ENCODE results near the gene GPR3.
A peak's percentile ranks its signal among the peaks of the same experiment; 100 is the strongest.

Gene GPR3

GRCh38 chr1:27368869-27369582 is 23.4 kb upstream of the GPR3 start:
- TF ChIP-seq USF1 (IDR thresholded peaks at IDR 0.05) = no peak
- TF ChIP-seq YY1 (IDR thresholded peaks at IDR 0.05; ENCODE audit: low read depth) = no peak
- TF ChIP-seq MAX (IDR thresholded peaks at IDR 0.05) = no peak
- no peak for TF ChIP-seq EGR1 (IDR thresholded peaks at IDR 0.05)
- peak; percentile 13; the same call in 1 of the 2 replicates for TF ChIP-seq RAD21 (IDR thresholded peaks at IDR 0.05; ENCODE audit: low read depth)

GRCh38 chr1:27372022-27372807 is 20.2 kb upstream of the GPR3 start:
- no peak for TF ChIP-seq EGR1 (IDR thresholded peaks at IDR 0.05)
- no peak for TF ChIP-seq TAF1 (IDR thresholded peaks at IDR 0.05; ENCODE audit: low read depth)
- no peak for TF ChIP-seq EP300 (IDR thresholded peaks at IDR 0.05; ENCODE audit: borderline replicate concordance)
- TF ChIP-seq RAD21 (IDR thresholded peaks at IDR 0.05; ENCODE audit: low read depth) = no peak
- TF ChIP-seq ZBTB7A (IDR thresholded peaks at IDR 0.05; ENCODE audit: low read depth) = no peak
- no peak for TF ChIP-seq TCF12 (IDR thresholded peaks at IDR 0.05; ENCODE audit: low read depth)
- no peak for TF ChIP-seq FOXM1 (IDR thresholded peaks at IDR 0.05; ENCODE audit: borderline replicate concordance, low read depth)
- TF ChIP-seq MAX (IDR thresholded peaks at IDR 0.05) = no peak
- no peak for TF ChIP-seq CEBPB (IDR thresholded peaks at IDR 0.05)
- no peak for TF ChIP-seq NFIC (IDR thresholded peaks at IDR 0.05)
- no peak for TF ChIP-seq CREB1 (IDR thresholded peaks at IDR 0.05; ENCODE audit: low read depth)
- TF ChIP-seq USF1 (IDR thresholded peaks at IDR 0.05) = no peak
- TF ChIP-seq TEAD4 (IDR thresholded peaks at IDR 0.05) = no peak
- no peak for TF ChIP-seq REST (IDR thresholded peaks at IDR 0.05; ENCODE audit: low read depth)
- TF ChIP-seq YY1 (IDR thresholded peaks at IDR 0.05; ENCODE audit: low read depth) = no peak

GRCh38 chr1:27372808-27373690 is 19.4 kb upstream of the GPR3 start:
- no peak for TF ChIP-seq EP300 (IDR thresholded peaks at IDR 0.05; ENCODE audit: borderline replicate concordance)
- no peak for TF ChIP-seq MAX (IDR thresholded peaks at IDR 0.05)
- no peak for TF ChIP-seq NFIC (IDR thresholded peaks at IDR 0.05)
- no peak for TF ChIP-seq CREB1 (IDR thresholded peaks at IDR 0.05; ENCODE audit: low read depth)
- no peak for TF ChIP-seq CEBPB (IDR thresholded peaks at IDR 0.05)
- TF ChIP-seq TEAD4 (IDR thresholded peaks at IDR 0.05) = no peak
- no peak for TF ChIP-seq YY1 (IDR thresholded peaks at IDR 0.05; ENCODE audit: low read depth)
- no peak for TF ChIP-seq FOXM1 (IDR thresholded peaks at IDR 0.05; ENCODE audit: borderline replicate concordance, low read depth)
- TF ChIP-seq TAF1 (IDR thresholded peaks at IDR 0.05; ENCODE audit: low read depth) = no peak
- TF ChIP-seq USF1 (IDR thresholded peaks at IDR 0.05) = no peak
- no peak for TF ChIP-seq RAD21 (IDR thresholded peaks at IDR 0.05; ENCODE audit: low read depth)
- TF ChIP-seq TCF12 (IDR thresholded peaks at IDR 0.05; ENCODE audit: low read depth) = no peak
- TF ChIP-seq EGR1 (IDR thresholded peaks at IDR 0.05) = no peak

- no peak for TF ChIP-seq EP300 (IDR thresholded peaks at IDR 0.05; ENCODE audit: borderline replicate concordance)
Observed at GRCh38 chr1:27374362-27375086, 17.9 kb upstream of the GPR3 start, which contains the start of gene FCN3. Gene FCN3 (minus strand): TSS chr1:27374824. CDS start chr1:27374818, 6 bp downstream.

GRCh38 chr1:27377760-27378495 is 14.5 kb upstream of the GPR3 start:
- TF ChIP-seq TEAD4 (IDR thresholded peaks at IDR 0.05) (no peak), CREB1 (IDR thresholded peaks at IDR 0.05; ENCODE audit: low read depth) (no peak), EP300 (IDR thresholded peaks at IDR 0.05; ENCODE audit: borderline replicate concordance) (no peak), CEBPB (IDR thresholded peaks at IDR 0.05) (no peak), TAF1 (IDR thresholded peaks at IDR 0.05; ENCODE audit: low read depth) (no peak), EGR1 (IDR thresholded peaks at IDR 0.05) (no peak), MAX (IDR thresholded peaks at IDR 0.05) (no peak), USF1 (IDR thresholded peaks at IDR 0.05) (no peak), NFIC (IDR thresholded peaks at IDR 0.05) (no peak)

All from Ishikawa (cell line).